Panc1 (cell line): ENCODE data around the gene HORMAD1. TPM values are rescaled to one million over a fixed set of nuclear protein-coding genes. Genes with fewer than 3 reads are reported as not detected.
"Not testable (repeated sequence)": the region's sequence is repeated elsewhere in the genome, so short reads cannot be mapped to it uniquely, and the experiment has no call there.

Experiments
- ATAC-seq: fragments of 200-7000 bp; cut with Tn5 transposase; 2 replicates; pipeline ENCODE4 v1.9.1; 2020; ENCODE audit warnings: mild to moderate bottlenecking, moderate library complexity
- BruUV-seq: library from RNA; stranded (reverse); fragments of 400-500 nt; replicated peaks from 2 replicates; lab custom pipeline; 2021; lab: Mats Ljungman, UMichigan
- CTCF ChIA-PET: fragments of 300-600 bp; sonication (Branson Sonifier 250); formaldehyde crosslinking; loops from one replicate; lab custom pipeline; 2022; ENCODE audit warnings: antibody characterized with exemption; lab: Charles Lee
- POLR2A ChIA-PET: fragments of 300-600 bp; sonication (Branson Sonifier 250); formaldehyde crosslinking; loops from one replicate; lab custom pipeline; 2022; ENCODE audit warnings: antibody characterized with exemption; lab: Charles Lee
- DNase-seq: peaks from one replicate; pipeline ENCODE4 v3.0.0-alpha.2; 2010; ENCODE audit warnings: low read depth, low spot score
- H3K27ac ChIP-seq: 2 replicates; pipeline ENCODE4 v1.5.1; 2011; ENCODE audit warnings: mild to moderate bottlenecking, low read length, inconsistent platforms
- H3K27me3 ChIP-seq: fragments of 200-500 bp; sonication (Bioruptor generic); 2 replicates; pipeline ENCODE4 v1.6.0; 2014; ENCODE audit warnings: low read length, inconsistent platforms; ENCODE audit not compliant: control insufficient read depth, insufficient read depth
- H3K36me3 ChIP-seq: fragments of 200-500 bp; sonication (Bioruptor generic); 2 replicates; pipeline ENCODE4 v1.5.1; 2014; ENCODE audit warnings: inconsistent platforms, mild to moderate bottlenecking, low read length, moderate library complexity; ENCODE audit not compliant: control insufficient read depth, insufficient read depth
- H3K4me1 ChIP-seq: 2 replicates; pipeline ENCODE4 v1.5.1; 2011; ENCODE audit warnings: inconsistent platforms, mild to moderate bottlenecking, low read length, moderate library complexity; ENCODE audit not compliant: control insufficient read depth, insufficient read depth
- H3K4me3 ChIP-seq, 2 experiments: 2 replicates each; pipeline ENCODE4 v1.5.1; 2011 to 2012; ENCODE audit warnings: low read depth in 2 of 2, low read length in 2 of 2, mild to moderate bottlenecking in 2 of 2, inconsistent platforms in 1 of 2, moderate library complexity in 1 of 2
- H3K9me3 ChIP-seq: fragments of 200-500 bp; sonication (Bioruptor generic); 2 replicates; pipeline ENCODE4 v1.5.1; 2014; ENCODE audit warnings: low read depth, mild to moderate bottlenecking, inconsistent platforms, low read length, moderate library complexity; ENCODE audit not compliant: control insufficient read depth, insufficient read depth
- POLR2AphosphoS5 ChIP-seq: IDR thresholded peaks from 2 replicates; pipeline ENCODE4 v1.6.1; 2012; ENCODE audit warnings: mild to moderate bottlenecking, low read depth, low read length, moderate library complexity
- SIN3A ChIP-seq: IDR thresholded peaks from 2 replicates; pipeline ENCODE4 v1.6.1; 2012; ENCODE audit warnings: low read depth, mild to moderate bottlenecking, low read length, moderate library complexity, borderline replicate concordance; ENCODE audit not compliant: insufficient read depth
- TCF7L2 ChIP-seq: IDR thresholded peaks from 2 replicates; pipeline ENCODE4 v1.6.1; 2011; ENCODE audit warnings: mild to moderate bottlenecking, low read depth, low read length, inconsistent platforms
- in situ Hi-C: cut with HindIII; loops from 2 replicates; pipeline ENCODE4 v1.10.0; 2016; ENCODE audit warnings: low sequenced_read_pairs, low pct_unique_long_range_greater_than_20kb
- intact Hi-C: fragments of 100-400 bp; cut with micrococcal nuclease; formaldehyde crosslinking; loops from one replicate; pipeline ENCODE4 v1.10.0; 2022; ENCODE audit not compliant: unreplicated experiment
- total RNA-seq: library from RNA; stranded (reverse); gene quantifications from one replicate; pipeline ENCODE4 v1.2.1, GENCODE V29; 2021; ENCODE audit not compliant: unreplicated experiment
- TF ChIP-seq, protein P1 (sequence below), 2 experiments: IDR thresholded peaks; 2 replicates each; pipeline ENCODE4 v1.6.1; 2011 to 2012; ENCODE audit warnings: low read depth in 2 of 2, control low read depth in 1 of 2, low read length in 1 of 2, mild to moderate bottlenecking in 1 of 2, moderate library complexity in 1 of 2; ENCODE audit not compliant: insufficient read depth in 1 of 2
- TF ChIP-seq, protein P2 (sequence below): fragments of 450-650 bp; IDR thresholded peaks from 2 replicates; pipeline ENCODE4 v1.5.1; 2017; ENCODE audit warnings: mild to moderate bottlenecking

HORMAD1 gene
- total RNA-seq, 1 experiment from 2014 or later = not detected

DNA sequence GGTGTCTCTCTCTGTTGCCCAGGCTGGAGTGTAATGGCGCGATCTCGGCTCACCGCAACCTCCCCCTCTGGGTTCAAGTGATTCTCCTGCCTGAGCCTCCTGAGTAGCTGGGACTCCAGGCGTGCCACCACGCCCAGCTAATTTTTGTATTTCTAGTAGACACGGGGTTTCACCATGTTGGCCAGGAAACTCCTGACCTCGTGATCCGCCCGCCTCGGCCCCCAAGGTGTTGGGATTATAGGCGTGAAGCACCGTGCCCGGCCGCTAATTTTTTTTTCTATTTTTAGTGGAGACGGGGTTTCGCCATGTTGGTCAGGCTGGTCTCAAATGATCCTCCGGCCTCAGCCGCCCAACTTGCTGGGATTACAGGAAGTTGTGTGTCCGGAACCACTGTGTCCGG lies 597 bp downstream of the HORMAD1 start:
- no peaks in the 10 kb centered on the region for H3K9me3 ChIP-seq
- TF ChIP-seq TCF7L2 (no peak), SIN3A (no peak), POLR2AphosphoS5 (no peak)
- TF ChIP-seq, protein P1, sequence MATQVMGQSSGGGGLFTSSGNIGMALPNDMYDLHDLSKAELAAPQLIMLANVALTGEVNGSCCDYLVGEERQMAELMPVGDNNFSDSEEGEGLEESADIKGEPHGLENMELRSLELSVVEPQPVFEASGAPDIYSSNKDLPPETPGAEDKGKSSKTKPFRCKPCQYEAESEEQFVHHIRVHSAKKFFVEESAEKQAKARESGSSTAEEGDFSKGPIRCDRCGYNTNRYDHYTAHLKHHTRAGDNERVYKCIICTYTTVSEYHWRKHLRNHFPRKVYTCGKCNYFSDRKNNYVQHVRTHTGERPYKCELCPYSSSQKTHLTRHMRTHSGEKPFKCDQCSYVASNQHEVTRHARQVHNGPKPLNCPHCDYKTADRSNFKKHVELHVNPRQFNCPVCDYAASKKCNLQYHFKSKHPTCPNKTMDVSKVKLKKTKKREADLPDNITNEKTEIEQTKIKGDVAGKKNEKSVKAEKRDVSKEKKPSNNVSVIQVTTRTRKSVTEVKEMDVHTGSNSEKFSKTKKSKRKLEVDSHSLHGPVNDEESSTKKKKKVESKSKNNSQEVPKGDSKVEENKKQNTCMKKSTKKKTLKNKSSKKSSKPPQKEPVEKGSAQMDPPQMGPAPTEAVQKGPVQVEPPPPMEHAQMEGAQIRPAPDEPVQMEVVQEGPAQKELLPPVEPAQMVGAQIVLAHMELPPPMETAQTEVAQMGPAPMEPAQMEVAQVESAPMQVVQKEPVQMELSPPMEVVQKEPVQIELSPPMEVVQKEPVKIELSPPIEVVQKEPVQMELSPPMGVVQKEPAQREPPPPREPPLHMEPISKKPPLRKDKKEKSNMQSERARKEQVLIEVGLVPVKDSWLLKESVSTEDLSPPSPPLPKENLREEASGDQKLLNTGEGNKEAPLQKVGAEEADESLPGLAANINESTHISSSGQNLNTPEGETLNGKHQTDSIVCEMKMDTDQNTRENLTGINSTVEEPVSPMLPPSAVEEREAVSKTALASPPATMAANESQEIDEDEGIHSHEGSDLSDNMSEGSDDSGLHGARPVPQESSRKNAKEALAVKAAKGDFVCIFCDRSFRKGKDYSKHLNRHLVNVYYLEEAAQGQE (IDR thresholded peaks at IDR 0.05; ENCODE audit: insufficient read depth in 1 of 2, low read depth in 2 of 2, low read length in 1 of 2) = no peak
- TF ChIP-seq, protein P2, sequence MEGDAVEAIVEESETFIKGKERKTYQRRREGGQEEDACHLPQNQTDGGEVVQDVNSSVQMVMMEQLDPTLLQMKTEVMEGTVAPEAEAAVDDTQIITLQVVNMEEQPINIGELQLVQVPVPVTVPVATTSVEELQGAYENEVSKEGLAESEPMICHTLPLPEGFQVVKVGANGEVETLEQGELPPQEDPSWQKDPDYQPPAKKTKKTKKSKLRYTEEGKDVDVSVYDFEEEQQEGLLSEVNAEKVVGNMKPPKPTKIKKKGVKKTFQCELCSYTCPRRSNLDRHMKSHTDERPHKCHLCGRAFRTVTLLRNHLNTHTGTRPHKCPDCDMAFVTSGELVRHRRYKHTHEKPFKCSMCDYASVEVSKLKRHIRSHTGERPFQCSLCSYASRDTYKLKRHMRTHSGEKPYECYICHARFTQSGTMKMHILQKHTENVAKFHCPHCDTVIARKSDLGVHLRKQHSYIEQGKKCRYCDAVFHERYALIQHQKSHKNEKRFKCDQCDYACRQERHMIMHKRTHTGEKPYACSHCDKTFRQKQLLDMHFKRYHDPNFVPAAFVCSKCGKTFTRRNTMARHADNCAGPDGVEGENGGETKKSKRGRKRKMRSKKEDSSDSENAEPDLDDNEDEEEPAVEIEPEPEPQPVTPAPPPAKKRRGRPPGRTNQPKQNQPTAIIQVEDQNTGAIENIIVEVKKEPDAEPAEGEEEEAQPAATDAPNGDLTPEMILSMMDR = no peak
- no peaks in the 10 kb centered on the region for H3K27me3 ChIP-seq
- CTCF ChIA-PET = no interaction called here
- in situ Hi-C loops (no loop called here), intact Hi-C loops (no loop called here)
- POLR2A ChIA-PET = no interaction called here
- H3K4me1 ChIP-seq = no peaks in the 10 kb centered on the region
- H3K4me3 ChIP-seq = no peak overlapping the region
- no peaks in the 10 kb centered on the region for H3K36me3 ChIP-seq
- ATAC-seq = no peak
- no TSS peak for BruUV-seq
- no peak for DNase-seq
- no peak overlapping the region for H3K27ac ChIP-seq

DNA sequence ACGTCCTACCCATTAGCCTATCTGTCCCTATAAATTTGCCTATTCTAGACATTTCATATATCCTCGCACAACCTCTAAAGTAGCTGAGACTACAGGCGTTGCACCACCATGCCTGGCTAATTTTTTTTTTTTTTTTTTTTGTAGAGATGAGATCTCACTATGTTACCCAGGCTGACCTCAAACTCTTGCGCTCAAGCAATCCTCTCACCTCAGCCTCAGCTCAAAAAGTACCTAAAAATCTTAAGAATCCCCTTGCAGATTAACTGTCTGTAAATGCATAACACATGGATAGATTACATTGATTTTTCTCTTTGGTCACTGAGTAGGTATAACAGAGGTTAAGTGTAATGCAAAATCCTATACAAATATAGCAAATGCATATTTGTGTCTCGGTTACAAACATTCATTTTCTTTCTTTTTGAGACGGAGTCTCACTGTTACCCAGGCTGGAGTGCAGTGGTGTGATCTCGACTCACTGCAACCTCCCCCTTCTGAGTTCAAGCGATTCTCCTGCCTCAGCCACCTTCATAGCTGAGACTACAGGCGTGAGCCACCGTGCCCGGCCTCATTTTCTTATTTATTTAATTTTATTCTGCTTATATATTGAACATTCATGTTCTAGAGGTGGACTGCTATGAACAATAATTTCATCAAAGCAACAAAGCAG lies 2.3 kb downstream of the HORMAD1 start:
- CTCF ChIA-PET = no interaction called here

DNA sequence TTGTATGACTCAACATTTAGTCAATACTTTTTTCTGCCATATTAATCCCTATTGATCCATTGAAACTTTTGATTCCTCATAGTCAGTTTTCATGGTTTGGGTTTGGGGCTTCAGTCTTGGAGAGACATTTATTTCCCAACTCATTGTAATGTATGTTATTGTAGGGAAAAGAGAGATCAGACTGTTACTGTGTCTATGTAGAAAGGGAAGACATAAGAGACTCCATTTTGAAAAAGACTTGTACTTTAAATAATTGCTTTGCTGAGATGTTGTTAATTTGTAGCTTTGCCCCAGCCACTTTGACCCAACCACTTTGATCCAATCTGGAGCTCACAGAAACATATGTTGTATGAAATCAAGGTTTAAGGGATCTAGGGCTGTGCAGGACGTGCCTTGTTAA lies 11.7 kb downstream of the HORMAD1 start:
- CTCF ChIA-PET, H3K4me1 ChIP-seq, BruUV-seq, H3K27ac ChIP-seq, intact Hi-C loops, H3K4me3 ChIP-seq, in situ Hi-C loops, POLR2A ChIA-PET, H3K36me3 ChIP-seq, ATAC-seq, H3K27me3 ChIP-seq, DNase-seq, H3K9me3 ChIP-seq: not testable (repeated sequence)

More for the DNA sequence above, 2.3 kb downstream of the HORMAD1 start:
- ATAC-seq = no peak
- POLR2A ChIA-PET = no interaction called here
- H3K4me3 ChIP-seq = no peak overlapping the region
- no peaks in the 10 kb centered on the region for H3K36me3 ChIP-seq
- intact Hi-C loops = no loop called here
- BruUV-seq = no TSS peak
- H3K9me3 ChIP-seq = no peaks in the 10 kb centered on the region
- no peaks in the 10 kb centered on the region for H3K4me1 ChIP-seq
- TF ChIP-seq TCF7L2 (no peak), SIN3A (no peak), POLR2AphosphoS5 (no peak)
- TF ChIP-seq, protein P1 (IDR thresholded peaks at IDR 0.05; ENCODE audit: insufficient read depth in 1 of 2, low read depth in 2 of 2, low read length in 1 of 2) = no peak
- TF ChIP-seq, protein P2 = no peak
- DNase-seq = no peak
- no peak overlapping the region for H3K27ac ChIP-seq
- in situ Hi-C loops = no loop called here
- H3K27me3 ChIP-seq = no peaks in the 10 kb centered on the region
